ENCODE measurements around the gene VSTM1. TPM values are rescaled to one million over a fixed set of nuclear protein-coding genes. Genes with fewer than 3 reads are reported as not detected.

VSTM1 gene
- total and polyA plus RNA-seq, 4 donors: 1.4 to 4.5 (median 3.6) TPM; not detected in 1

- peaks cover 0 to 3% (median 0%) of the 10 kb centered on the region in 4 donors for H3K9me3 ChIP-seq (ENCODE audit: control insufficient read depth in 4 of 4, insufficient read depth in 3 of 4, low read length in 3 of 4)
- H3K27me3 ChIP-seq (ENCODE audit: control insufficient read depth in 3 of 3, insufficient read depth in 3 of 3, low read length in 2 of 3): peaks cover 0 to 2% (median 0%) of the 10 kb centered on the region in 3 donors
- H3K4me3 ChIP-seq: no peak overlapping the region
- H3K9ac ChIP-seq (ENCODE audit: insufficient read depth in 1 of 2, low read length in 2 of 2): no peak overlapping the region
- no peaks in the 10 kb centered on the region for H3K36me3 ChIP-seq (ENCODE audit: control insufficient read depth in 4 of 4, insufficient read depth in 4 of 4, low read length in 4 of 4)
- H3K4me1 ChIP-seq (ENCODE audit: control insufficient read depth in 5 of 5, insufficient read depth in 5 of 5, low read length in 5 of 5): no peaks in the 10 kb centered on the region
- no peak overlapping the region for H3K27ac ChIP-seq (ENCODE audit: low read depth in 1 of 2, low read length in 1 of 2)
- WGBS, 2 donors: 60 to 70% methylated on average over 3 of the region's 3 CpGs
- DNase-seq (no peak), ATAC-seq (ENCODE audit: insufficient read depth, low FRiP score) (no peak)
- TF ChIP-seq, protein P1, sequence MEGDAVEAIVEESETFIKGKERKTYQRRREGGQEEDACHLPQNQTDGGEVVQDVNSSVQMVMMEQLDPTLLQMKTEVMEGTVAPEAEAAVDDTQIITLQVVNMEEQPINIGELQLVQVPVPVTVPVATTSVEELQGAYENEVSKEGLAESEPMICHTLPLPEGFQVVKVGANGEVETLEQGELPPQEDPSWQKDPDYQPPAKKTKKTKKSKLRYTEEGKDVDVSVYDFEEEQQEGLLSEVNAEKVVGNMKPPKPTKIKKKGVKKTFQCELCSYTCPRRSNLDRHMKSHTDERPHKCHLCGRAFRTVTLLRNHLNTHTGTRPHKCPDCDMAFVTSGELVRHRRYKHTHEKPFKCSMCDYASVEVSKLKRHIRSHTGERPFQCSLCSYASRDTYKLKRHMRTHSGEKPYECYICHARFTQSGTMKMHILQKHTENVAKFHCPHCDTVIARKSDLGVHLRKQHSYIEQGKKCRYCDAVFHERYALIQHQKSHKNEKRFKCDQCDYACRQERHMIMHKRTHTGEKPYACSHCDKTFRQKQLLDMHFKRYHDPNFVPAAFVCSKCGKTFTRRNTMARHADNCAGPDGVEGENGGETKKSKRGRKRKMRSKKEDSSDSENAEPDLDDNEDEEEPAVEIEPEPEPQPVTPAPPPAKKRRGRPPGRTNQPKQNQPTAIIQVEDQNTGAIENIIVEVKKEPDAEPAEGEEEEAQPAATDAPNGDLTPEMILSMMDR (IDR thresholded peaks at IDR 0.05; ENCODE audit: control extremely low read depth, extremely low read depth): no peak
Observed at GRCh38 chr19:54029301-54029700, 34.4 kb downstream of the VSTM1 start.

DNA sequence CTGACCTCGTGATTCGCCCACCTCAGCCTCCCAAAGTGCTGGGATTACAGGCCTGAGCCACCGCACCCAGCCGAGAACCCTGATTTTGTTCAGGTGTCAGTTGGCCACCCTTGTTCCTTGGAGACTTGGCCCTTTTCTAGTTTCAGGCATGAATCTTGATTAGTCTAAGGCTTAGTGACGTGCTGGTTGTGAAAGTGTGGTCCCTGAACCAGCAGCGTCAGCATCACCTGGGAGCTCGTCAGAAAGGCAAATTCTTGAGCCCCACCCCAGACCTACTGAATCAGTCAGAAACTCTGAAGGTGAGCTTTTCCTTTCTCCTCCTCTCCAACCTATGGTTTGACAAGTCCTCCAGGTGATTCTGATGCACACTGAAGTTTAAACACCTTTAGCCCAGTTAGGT is 37.0 kb downstream of the VSTM1 start:
- TF ChIP-seq, protein P1 (IDR thresholded peaks at IDR 0.05; ENCODE audit: control extremely low read depth, extremely low read depth): no peak
- H3K4me1 ChIP-seq (ENCODE audit: control insufficient read depth in 5 of 5, insufficient read depth in 5 of 5, low read length in 5 of 5): no peaks in the 10 kb centered on the region
- WGBS, 2 donors: 71 to 78% methylated on average over 7 of the region's 7 CpGs
- H3K9me3 ChIP-seq (ENCODE audit: control insufficient read depth in 4 of 4, insufficient read depth in 3 of 4, low read length in 3 of 4): peaks cover 0 to 3% (median 0%) of the 10 kb centered on the region in 4 donors
- H3K4me3 ChIP-seq: no peak overlapping the region
- no peak overlapping the region for H3K27ac ChIP-seq (ENCODE audit: low read depth in 1 of 2, low read length in 1 of 2)
- ATAC-seq (ENCODE audit: insufficient read depth, low FRiP score) (no peak), DNase-seq (no peak)
- no peak overlapping the region for H3K9ac ChIP-seq (ENCODE audit: insufficient read depth in 1 of 2, low read length in 2 of 2)
- H3K27me3 ChIP-seq (ENCODE audit: control insufficient read depth in 3 of 3, insufficient read depth in 3 of 3, low read length in 2 of 3): peaks cover 0 to 2% (median 0%) of the 10 kb centered on the region in 3 donors
- no peaks in the 10 kb centered on the region for H3K36me3 ChIP-seq (ENCODE audit: control insufficient read depth in 4 of 4, insufficient read depth in 4 of 4, low read length in 4 of 4)

DNA sequence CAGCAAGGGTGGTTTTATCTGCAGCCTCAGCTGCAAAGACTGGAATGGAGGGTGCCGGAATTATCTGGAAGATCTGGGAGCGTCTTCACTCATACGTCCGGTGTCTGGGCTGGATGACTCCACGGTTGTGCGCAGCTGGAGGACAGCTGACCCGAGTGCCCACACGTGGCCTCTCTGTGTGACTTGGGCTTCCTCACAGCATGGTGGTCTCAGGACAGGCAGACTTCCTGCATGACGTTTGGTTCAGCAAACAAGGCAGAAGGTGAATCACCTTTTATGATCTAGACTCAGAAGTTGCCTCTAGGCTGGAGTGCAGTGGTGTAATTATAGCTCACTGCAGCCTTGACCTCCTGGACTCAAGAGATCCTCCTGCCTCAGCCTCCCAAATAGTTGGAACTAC is 39.0 kb downstream of the VSTM1 start:
- no peaks in the 10 kb centered on the region for H3K4me1 ChIP-seq (ENCODE audit: control insufficient read depth in 5 of 5, insufficient read depth in 5 of 5, low read length in 5 of 5)
- H3K4me3 ChIP-seq: no peak overlapping the region
- H3K36me3 ChIP-seq (ENCODE audit: control insufficient read depth in 4 of 4, insufficient read depth in 4 of 4, low read length in 4 of 4): no peaks in the 10 kb centered on the region
- 77 to 82% methylated on average over 9 of the region's 9 CpGs for WGBS, 2 donors
- H3K27ac ChIP-seq (ENCODE audit: low read depth in 1 of 2, low read length in 1 of 2): no peak overlapping the region
- H3K27me3 ChIP-seq (ENCODE audit: control insufficient read depth in 3 of 3, insufficient read depth in 3 of 3, low read length in 2 of 3): no peaks in the 10 kb centered on the region
- ATAC-seq (ENCODE audit: insufficient read depth, low FRiP score): no peak
- H3K9ac ChIP-seq (ENCODE audit: insufficient read depth in 1 of 2, low read length in 2 of 2): no peak overlapping the region
- H3K9me3 ChIP-seq (ENCODE audit: control insufficient read depth in 4 of 4, insufficient read depth in 3 of 4, low read length in 3 of 4): peaks cover 0 to 3% (median 0%) of the 10 kb centered on the region in 4 donors
- TF ChIP-seq, protein P1 (IDR thresholded peaks at IDR 0.05; ENCODE audit: control extremely low read depth, extremely low read depth): no peak
- DNase-seq: no peak

DNA sequence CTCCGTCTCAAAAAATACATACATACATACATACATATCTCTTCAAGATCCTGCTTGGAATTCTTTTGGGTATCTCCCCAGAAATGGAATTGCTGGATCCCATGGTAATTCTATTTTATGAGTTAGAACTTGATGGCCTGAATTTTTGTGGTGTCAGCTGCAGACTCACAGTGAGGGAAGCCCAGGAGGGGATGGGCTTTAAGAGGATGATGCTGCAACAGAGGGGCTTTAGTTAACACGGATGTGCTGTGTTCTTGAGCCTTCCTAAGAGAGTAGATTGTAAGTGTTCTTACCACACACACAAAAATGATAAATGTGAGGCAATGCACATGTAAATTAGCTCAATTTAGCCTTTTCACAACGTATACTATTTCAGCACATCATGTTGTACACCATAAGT is 40.5 kb downstream of the VSTM1 start:
- ATAC-seq (ENCODE audit: insufficient read depth, low FRiP score): no peak
- Histone ChIP-seq H3K36me3 (ENCODE audit: control insufficient read depth in 4 of 4, insufficient read depth in 4 of 4, low read length in 4 of 4) (no peaks in the 10 kb centered on the region), H3K9ac (ENCODE audit: insufficient read depth in 1 of 2, low read length in 2 of 2) (no peak overlapping the region), H3K27me3 (ENCODE audit: control insufficient read depth in 3 of 3, insufficient read depth in 3 of 3, low read length in 2 of 3) (no peaks in the 10 kb centered on the region), H3K9me3 (ENCODE audit: control insufficient read depth in 4 of 4, insufficient read depth in 3 of 4, low read length in 3 of 4) (peaks cover 0 to 3% (median 0%) of the 10 kb centered on the region in 4 donors), H3K4me1 (ENCODE audit: control insufficient read depth in 5 of 5, insufficient read depth in 5 of 5, low read length in 5 of 5) (no peaks in the 10 kb centered on the region), H3K27ac (ENCODE audit: low read depth in 1 of 2, low read length in 1 of 2) (no peak overlapping the region), H3K4me3 (no peak overlapping the region)
- WGBS, 2 donors: 36 to 39% methylated on average over 3 of the region's 3 CpGs
- TF ChIP-seq, protein P1 (IDR thresholded peaks at IDR 0.05; ENCODE audit: control extremely low read depth, extremely low read depth): no peak
- no peak for DNase-seq
